Superior temporal gyrus (tissue), 1 donor: ENCODE measurements around the gene INTS11.

Source experiments
- DNase-seq: peaks from one replicate; pipeline ENCODE4 v3.0.0-alpha.2; 2016; ENCODE audit errors: extremely low spot score

INTS11 gene

DNA sequence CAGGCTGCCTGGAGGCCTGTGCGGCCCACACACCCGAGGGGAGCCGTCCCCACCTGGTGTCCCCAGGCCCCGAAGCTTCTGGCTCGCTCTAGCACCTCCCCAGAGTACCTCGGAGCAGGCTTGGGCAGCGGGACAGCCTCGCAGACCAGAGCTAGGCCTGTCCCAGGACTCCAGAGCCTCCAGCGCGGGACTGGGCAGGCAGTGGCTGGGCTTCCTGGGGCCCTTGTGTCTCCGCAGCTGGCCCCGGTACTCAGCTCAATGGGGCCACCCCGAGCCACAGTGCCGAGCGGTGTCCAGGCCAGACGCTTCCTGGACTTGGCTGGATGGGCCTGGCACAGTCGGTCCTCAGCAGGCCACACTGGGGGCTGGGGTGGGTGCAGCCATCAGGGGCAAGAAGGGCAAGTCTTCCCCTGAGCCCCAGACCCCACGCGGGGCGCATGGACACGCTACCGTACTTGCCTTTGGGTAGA, 39.3 kb downstream of the INTS11 start:
- no peak for DNase-seq

DNA sequence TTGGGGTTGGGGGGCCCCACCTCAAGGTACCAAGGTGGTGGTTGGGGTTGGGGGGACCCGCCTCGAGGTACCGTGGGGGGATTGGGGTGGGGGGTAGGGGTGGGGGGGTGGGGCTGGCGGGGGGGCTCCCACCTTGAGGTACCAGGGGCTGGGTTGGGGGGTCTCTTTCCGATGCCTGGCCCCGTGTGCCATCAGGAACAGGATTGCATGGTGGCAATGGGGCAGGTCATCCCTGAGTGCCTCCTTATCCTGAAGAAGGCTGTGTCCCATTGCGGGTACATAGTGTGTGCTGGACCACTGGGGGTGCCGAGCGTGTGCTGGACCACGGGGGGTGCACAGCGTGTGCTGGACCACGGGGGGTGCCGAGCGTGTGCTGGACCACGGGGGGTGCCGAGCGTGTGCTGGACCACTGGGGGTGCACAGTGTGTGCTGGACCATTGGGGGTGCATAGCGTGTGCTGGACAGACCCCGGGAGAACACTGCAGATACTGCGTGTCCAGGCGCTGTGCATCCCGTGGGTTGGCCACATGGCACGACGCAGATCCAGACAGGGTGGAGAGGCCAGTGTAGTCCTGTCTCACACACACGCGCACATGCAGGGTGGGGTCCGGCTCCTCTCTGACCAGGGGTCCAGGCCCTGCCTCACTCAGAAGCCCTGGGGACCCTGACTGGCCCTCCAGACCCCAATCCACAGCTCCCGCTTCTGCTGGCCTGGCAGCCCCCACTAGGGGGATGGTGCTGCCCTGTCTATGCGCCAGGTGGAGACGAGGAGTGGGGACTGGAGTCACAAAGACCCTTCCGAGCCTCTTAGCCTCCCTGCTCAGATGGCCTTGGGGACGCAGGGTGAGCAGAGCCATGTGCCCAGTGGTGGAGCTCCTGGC, 40.0 kb downstream of the INTS11 start:
- no peak for DNase-seq

DNA sequence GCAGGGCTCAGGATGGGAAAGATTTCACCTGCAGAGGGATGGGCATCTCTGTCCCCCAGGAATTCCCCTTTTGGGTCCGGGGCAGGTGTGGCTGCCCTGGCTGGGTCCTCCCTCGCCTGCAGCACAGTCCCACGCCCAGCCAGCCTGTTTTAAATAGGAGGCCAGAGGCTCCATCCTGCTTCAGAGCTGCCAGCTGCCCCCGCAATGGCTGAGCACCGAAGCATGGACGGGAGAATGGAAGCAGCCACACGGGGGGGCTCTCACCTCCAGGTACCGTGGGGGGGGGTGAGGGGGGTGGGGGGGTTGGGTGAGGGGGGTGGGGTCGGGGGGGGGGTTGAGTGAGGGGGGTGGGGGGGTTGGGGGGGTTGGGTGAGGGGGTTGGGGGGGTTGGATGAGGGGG, 40.6 kb downstream of the INTS11 start:
- DNase-seq: no peak

DNA sequence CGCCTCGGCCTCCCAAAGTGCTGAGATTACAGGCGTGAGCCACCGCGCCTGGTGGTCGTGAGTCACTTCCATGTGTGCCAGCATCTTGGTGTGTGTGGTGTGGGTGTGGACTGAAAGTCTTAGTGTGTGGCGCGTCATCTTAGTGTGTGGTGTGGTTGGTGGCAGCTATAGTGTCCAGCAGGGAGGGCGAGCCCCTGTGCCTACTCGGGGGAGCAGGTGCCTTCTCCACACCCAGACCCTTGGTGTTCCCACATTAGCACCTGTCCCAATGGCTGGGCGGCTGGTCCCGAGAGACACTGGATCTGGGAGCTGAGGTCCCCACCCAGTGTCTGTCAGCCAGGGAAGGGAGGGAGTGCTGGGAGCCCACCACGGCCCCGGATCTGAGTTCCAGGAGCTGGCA, 41.5 kb downstream of the INTS11 start:
- DNase-seq: no peak

DNA sequence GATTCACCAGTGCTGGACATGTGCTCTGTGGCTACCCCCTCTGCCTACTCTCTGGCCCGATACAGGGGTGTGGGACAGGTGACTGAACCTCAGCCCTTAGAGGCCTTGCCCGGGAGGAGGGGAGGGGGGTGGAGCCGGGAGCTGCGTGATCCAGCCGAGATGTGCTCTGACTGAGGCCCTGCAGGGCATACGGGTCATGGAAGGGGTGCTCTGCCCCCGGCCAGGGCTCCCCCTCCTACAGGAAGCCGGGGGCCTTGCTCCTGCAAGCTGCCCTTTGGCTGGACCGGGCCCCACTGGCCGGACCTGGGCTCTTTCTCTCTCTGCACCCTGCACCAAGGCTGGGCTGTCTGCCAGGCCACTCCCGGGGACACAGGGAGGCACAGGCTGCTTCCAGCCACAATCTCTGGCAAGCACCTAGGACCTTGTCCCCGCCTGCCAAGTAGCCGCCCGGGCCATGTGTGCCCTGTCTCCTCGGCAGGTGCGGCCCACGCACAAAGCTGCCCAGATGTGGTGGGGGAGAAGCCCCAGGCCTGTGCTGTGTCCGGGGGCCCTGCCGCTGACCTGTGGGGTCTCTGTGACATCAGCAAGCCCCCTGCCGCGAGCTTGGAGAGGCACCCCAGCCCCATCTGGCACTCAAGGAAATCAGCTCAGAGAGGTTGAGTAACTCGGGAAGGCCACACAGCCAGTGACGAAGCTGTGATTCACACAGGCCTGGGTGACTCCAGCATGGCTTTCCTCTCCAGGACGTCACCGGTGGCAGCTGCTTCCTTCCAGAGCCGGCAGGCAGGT, 42.7 kb downstream of the INTS11 start:
- DNase-seq: no peak

DNA sequence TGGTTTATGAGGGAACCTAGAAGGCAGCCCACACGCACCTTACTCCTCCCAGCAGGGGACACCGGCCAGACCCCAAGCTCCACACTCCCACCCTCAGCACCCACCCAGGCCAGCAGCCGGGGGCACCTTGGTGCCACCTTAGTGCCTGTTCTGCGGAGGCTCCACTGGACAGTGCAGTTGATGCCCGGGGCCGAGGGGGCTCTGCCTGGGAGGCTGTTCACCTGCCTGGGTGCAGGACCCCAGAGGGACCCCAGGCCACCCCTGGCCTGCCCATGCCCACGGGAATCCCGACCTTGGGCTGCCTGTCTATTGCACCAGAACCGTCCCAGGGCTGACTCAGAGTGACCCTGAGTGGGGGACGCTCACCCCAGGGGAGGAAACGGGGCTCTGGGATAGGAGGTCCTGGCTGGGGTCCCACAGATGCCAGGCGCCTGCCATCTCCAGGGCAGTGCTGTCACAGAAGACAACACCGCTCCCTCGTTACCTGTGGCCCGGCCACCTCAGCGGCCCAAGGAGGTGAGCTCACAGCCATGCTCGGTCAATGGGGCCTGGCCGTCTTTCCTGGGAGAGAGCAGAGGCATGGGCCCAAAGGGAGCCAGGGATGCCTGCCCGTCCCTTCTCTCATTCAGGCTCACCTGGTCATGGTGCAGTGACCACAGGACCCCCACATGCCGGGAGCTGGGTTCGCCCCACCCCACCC, 43.5 kb downstream of the INTS11 start:
- no peak for DNase-seq

DNA sequence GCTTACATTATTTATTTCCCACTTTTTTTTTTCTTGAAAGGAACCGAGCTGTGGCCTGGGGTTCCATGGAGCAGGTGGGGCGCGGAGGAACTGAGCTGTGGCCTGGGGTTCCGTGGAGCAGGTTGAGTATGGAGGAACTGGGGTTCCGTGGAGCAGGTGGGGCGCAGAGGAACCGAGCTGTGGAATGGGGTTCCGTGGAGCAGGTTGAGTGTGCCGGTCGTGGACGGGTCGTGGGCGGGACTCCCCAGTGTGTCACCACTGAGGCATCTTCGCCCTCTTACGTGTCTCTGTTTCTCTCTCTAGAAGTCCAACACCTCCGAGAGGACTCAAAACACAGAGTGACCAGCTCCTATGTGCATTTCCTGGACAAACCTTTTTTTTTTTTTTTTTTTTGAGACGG, 45.4 kb downstream of the INTS11 start:
- no peak for DNase-seq

DNA sequence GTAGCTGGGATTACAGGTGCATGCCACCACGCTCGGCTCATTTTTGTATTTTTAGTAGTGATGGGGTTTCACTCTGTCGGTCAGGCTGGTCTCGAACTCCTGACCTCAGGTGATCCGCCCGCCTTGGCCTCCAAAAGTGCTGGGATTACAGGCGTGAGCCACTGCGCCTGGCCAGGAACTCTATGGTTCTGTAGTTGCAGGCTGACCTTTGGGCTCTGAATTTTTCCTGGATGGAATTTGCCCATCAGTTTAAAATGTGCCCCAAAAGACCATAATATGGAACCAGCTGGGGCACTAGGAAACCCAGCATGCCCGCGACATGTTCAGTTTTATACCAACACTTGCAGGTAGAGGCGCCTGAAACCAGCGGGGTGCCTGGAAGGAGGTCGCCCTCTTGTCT, 45.8 kb downstream of the INTS11 start:
- DNase-seq: no peak

DNA sequence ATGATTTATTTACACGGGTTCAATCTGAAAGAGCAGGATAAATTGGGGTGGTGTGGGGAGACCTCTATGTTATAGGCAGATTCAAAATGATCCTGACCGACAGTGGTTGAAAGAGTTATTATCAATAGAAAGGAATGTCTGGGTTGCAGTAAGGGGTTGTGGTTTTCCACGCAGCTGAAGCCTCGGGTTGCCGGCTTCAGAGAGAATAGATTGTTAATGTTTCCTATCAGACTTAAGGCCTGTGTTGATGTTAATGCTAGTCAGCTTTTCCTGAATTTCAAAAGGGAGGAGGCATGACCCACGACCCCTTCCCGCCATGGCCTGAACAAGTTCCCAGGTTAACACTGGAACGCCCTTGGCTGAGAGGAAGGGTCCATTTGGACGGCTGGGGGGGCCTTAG, 48.6 kb downstream of the INTS11 start:
- no peak for DNase-seq

DNA sequence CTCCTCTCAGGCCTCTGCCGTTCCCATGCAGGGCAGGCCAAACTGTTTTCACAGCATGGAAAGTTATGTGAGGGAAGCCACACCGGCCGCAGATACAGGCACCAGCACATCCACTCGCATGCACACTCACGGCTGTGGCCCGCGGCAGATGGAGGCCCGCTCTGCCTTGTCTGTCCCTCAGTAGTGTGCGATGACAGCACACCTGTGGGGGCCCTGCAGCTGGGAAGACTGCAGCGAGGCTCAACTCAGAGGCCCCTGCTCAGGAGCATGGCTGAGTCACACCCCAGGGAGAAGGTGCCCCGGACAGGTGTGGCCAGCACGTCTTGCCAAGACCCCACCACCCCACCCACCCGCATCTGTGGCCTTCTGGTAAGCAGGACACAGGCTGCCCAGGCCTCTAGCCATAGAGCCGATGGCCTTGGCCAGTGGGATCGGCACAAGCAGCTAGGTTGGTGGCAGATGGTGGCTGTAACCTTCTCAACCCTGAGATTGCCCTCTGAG, 49.5 kb downstream of the INTS11 start:
- no peak for DNase-seq

DNA sequence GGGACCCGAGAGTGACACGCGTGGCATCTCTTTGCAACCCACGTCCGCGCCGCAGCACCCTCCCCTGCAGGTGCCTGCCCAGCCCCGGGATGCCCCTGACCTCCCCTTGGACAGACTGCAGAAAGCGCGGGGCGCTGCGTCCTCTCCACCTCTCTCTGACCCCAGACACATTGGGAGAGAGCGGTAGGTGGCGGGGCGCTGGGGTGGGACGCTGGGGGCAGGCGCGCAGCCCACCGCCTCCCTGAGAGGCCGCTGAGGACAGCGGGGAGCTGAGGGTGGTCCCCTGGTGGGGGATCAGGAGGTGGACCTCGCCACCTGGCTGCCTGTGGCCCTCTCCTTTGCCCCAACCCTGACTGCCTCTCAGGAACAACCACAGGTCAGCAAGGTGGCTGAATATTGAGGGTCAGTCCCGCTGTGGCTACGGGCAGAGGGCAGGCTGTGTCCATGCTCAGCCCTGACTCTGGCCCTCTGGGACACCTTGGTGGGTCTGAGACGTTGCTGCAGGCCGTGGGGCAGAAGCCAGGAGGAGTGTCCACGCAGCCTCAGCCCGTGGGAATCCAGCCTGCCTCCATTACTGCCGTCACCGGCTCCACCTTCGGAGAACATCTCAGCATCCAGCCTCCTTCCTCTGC, 50.0 kb downstream of the INTS11 start:
- no peak for DNase-seq

DNA sequence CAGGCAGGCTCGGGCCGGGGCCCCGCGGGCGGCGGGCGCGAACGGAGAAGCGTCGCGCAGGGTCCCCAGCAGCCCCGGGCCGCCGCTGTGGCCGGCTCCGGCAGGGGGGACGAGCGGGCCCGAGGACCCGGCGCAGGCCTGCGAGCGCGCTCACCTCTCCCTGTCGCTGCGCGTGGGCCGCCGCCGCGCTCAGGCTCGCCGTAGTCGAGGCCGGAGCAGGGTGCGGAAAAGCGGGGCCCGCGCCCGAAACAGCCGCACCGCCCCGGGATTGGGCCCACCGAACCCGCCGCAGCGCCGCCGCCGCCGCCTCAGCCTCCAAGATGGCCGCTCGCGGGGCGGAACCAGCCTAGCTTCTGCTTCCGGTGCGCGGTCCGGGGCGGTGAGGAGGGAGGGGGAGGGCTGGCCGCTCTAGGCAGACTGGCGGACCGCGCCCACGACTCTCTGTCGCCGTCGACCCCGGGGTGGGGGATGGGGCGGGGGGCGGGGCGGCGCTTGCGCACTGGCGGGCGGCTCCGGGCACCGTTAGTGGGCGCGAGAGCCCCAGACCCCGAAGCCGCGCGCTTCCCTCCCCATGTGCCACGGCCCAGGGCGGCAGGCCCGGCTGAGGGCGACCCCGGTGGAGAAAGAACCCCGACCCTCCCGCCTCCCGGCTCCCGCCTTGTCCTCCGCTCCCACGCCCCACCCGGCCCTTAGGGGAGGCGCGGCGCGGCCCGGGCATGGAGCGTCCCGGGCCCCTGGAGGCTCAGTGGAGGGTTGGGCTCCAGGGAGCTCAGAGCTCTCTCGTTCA, 50.8 kb downstream of the INTS11 start, which contains the start of gene UBE2J2:
Gene UBE2J2 (minus strand): TSS at position 343 of the 787 bp plus-strand sequence. CDS start 5,862 bp downstream, outside the sequence.
- peak; percentile 79 for DNase-seq

DNA sequence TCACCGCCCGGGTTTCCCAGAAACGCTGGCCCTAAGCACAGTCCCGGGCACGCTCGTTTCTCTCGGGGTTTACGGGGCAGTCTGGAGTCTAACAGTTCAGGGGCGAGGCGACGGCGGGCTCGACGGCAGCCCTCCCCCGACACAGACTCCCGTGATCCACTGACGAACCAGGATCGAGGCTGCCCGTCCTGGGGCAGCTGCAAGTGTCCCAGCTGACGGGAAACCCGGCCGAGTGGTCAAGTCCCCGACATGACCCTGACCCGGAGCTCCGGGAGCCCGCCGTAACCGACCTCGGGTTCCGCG, 51.3 kb downstream of the INTS11 start:
- DNase-seq: no peak

DNA sequence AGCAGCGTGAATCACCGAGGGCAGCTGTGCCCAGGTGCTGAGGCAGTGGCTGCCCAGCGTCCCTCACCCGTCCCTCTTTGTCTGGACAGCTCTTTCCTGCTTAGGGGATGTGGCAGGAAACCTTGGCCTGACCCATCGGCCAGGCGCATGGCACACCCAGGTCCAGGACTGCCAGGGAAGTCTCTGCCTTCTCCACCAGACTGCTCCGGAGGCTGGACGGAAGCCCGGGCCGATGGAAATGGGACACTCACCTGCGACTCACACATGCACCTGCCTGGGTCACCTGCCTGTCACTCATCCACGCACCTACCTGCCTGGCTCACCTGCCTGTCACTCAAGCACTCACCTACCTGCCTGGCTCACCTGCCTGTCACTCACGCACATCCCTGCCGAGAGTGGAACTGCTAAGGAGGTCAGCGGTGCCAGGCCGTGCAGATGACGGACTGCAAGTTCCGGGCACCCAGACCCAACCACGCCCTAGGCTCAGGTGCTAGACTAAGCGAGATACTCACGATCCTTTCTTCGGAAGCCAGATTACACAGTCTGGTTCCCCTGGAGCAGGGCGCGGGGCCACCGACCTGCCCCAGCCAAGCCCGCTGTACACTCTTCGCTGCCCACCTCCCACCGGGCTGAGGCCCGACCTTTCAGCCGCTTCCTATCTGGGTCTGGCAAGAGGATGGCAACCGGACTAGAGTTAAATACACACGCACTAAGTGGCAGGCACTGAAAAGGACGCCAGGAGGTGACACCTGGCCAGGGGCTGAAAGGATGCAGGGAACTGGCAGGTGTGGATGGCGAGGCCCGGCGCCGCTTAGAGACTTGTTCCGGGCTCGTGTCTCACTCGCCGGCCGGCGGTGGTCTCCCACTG, 51.9 kb downstream of the INTS11 start:
- DNase-seq: no peak

DNA sequence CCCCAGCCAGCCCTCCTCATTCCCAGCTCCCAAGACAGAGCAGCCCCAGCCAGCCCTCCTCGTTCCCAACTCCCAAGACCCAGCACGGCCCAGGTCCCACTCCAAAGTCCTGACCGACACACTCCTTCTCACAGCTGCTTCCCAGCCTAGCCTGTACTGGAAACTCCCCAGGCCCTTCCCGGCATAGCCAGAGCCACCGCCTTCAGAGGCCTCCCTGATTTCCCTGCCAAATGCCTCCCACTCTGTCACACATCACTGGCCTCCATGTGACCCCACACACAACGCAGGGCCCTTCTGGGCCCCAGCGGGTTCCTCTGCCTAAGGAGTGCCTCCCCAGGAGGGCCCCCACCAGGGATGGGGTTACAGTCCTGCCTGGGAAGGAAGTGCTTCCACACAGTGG, 53.6 kb downstream of the INTS11 start:
- no peak for DNase-seq

DNA sequence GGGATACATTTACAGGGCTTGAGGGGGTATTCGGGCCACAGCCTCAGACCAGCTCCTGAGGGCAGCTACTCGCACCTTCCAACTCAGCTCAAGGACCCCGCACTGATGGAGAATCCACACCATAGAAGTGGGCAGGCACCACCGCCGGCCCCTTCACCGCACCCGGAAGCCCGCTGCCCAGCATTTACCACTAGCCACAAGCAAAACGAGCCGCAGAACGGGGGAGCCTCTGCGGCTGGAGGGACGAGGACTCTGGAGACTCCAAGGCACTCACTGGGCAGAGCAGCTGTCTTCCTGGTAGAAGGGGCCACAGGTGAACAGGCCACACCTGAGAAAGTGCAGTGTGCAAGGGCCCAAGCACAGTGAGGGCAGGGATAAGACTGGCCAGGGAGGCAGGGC, 56.2 kb downstream of the INTS11 start:
- DNase-seq: no peak

DNA sequence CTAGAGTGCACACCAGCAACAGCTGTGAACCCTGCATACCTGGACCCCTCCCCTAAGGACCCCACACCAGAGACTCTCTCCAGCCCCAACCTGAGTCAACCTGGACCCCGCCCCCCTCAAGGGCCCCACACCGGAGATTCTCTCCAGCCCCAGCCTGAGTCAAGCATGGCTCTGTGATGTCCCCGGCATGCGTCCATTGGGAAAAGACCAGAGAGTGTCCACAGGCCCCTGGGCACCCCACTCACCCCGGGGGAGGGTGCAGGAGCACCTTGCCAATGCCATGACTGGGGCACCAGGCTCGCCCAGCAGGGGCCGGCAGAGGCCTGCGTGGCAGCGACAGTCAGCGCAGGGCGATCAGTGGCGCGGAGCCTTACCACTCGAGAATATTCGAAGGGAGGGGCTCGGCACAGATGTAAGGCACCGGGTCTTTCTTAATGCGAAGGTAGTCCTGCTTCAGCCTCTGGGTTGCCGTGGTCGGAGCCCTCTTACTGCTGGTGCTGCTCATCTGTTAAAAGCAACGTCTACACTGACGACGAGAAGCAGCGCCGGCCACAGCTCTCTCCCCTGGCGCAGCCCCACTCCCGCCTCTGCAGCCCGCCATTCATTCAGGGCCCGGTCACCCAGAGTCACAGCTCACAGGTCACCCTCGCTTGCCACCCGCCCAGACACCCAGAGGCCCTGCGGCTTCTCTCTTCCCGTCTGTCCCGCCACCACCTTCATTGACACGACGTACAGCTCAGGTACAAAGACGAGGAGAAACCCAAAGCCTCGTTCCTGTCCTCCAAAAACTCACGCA, 56.8 kb downstream of the INTS11 start:
- DNase-seq: no peak

DNA sequence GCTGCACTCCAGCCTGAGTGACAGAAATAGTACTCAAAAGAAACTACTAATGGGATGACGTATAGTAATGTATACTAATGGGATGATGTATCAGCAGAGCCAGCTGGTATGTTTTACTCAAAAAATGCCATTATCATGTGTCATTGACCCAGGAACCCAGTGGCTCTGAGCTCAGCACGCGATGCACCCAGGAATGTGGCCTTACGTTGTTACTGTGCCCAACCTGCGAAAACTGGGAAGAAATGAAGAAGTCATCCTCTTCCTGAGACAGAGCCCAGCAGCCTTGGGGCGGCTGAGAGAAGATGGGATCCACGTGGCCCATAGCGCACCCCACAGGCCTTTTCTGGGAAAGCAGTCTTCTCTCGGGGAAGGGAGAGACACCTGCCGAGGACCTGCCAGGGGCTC, 59.6 kb downstream of the INTS11 start:
- no peak for DNase-seq

DNA sequence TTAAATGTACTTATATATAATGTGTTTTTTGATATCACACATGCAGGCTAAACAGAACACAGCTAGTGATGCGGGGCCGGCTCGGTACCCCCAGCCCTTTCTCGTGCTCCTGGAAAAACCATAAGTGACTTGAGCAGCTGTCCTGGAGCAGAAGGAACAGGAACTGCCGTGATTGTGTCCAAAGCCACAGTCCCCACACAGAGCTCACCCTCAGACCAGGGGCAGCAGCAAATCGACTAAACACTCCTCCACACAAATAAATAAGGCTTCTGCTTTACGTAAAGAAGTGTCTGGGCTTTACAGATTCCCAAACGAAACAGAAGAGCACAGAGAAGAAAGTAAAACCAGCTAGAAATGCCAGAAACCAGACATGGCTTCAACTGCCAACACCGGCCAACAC, 60.4 kb downstream of the INTS11 start:
- DNase-seq: no peak
